ENCODE results near the gene PTPRN2. TPM values are rescaled to one million over a fixed set of nuclear protein-coding genes. Genes with fewer than 3 reads are reported as not detected.

The PTPRN2 gene
- total RNA-seq, 1 experiment from 2014 or later: 1.1 TPM

- H3K27me3 ChIP-seq (ENCODE audit: control insufficient read depth, insufficient read depth, low read length): no peaks in the 10 kb centered on the region
- ChIA-PET CTCF (no interaction called here), POLR2A (no interaction called here)
- H3K36me3 ChIP-seq (ENCODE audit: control insufficient read depth, insufficient read depth, low read length): no peaks in the 10 kb centered on the region
- in situ Hi-C loops (cut with HindIII; ENCODE audit: low pct_unique_long_range_greater_than_20kb, low sequenced_read_pairs): no loop called here
- H3K9me3 ChIP-seq (ENCODE audit: control insufficient read depth, insufficient read depth, low read depth, low read length): peaks cover 4% of the 10 kb centered on the region; the same call in 1 of the 2 replicates
- no peak overlapping the region for H3K27ac ChIP-seq (ENCODE audit: low read length)
- H3K4me3 ChIP-seq (ENCODE audit: low read depth in 2 of 2, low read length in 2 of 2): no peak overlapping the region
- DNase-seq (ENCODE audit: low read depth, low spot score): no peak
- intact Hi-C loops (cut with micrococcal nuclease; ENCODE audit: unreplicated experiment): no loop called here
- no peaks in the 10 kb centered on the region for H3K4me1 ChIP-seq (ENCODE audit: control insufficient read depth, insufficient read depth, low read length)
- TF ChIP-seq, protein P1, sequence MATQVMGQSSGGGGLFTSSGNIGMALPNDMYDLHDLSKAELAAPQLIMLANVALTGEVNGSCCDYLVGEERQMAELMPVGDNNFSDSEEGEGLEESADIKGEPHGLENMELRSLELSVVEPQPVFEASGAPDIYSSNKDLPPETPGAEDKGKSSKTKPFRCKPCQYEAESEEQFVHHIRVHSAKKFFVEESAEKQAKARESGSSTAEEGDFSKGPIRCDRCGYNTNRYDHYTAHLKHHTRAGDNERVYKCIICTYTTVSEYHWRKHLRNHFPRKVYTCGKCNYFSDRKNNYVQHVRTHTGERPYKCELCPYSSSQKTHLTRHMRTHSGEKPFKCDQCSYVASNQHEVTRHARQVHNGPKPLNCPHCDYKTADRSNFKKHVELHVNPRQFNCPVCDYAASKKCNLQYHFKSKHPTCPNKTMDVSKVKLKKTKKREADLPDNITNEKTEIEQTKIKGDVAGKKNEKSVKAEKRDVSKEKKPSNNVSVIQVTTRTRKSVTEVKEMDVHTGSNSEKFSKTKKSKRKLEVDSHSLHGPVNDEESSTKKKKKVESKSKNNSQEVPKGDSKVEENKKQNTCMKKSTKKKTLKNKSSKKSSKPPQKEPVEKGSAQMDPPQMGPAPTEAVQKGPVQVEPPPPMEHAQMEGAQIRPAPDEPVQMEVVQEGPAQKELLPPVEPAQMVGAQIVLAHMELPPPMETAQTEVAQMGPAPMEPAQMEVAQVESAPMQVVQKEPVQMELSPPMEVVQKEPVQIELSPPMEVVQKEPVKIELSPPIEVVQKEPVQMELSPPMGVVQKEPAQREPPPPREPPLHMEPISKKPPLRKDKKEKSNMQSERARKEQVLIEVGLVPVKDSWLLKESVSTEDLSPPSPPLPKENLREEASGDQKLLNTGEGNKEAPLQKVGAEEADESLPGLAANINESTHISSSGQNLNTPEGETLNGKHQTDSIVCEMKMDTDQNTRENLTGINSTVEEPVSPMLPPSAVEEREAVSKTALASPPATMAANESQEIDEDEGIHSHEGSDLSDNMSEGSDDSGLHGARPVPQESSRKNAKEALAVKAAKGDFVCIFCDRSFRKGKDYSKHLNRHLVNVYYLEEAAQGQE (IDR thresholded peaks at IDR 0.05; ENCODE audit: insufficient read depth in 1 of 2, low read depth in 2 of 2, low read length in 1 of 2): no peak
- TF ChIP-seq, protein P2, sequence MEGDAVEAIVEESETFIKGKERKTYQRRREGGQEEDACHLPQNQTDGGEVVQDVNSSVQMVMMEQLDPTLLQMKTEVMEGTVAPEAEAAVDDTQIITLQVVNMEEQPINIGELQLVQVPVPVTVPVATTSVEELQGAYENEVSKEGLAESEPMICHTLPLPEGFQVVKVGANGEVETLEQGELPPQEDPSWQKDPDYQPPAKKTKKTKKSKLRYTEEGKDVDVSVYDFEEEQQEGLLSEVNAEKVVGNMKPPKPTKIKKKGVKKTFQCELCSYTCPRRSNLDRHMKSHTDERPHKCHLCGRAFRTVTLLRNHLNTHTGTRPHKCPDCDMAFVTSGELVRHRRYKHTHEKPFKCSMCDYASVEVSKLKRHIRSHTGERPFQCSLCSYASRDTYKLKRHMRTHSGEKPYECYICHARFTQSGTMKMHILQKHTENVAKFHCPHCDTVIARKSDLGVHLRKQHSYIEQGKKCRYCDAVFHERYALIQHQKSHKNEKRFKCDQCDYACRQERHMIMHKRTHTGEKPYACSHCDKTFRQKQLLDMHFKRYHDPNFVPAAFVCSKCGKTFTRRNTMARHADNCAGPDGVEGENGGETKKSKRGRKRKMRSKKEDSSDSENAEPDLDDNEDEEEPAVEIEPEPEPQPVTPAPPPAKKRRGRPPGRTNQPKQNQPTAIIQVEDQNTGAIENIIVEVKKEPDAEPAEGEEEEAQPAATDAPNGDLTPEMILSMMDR (IDR thresholded peaks at IDR 0.05): no peak
- TF ChIP-seq SIN3A (IDR thresholded peaks at IDR 0.05; ENCODE audit: borderline replicate concordance, insufficient read depth, low read depth, low read length) (no peak), TCF7L2 (IDR thresholded peaks at IDR 0.05; ENCODE audit: low read depth, low read length) (no peak), POLR2AphosphoS5 (IDR thresholded peaks at IDR 0.05; ENCODE audit: low read depth, low read length) (no peak)
- no peak for ATAC-seq
- no TSS peak for BruUV-seq (replicated peaks)
These were observed 395.3 kb downstream of the PTPRN2 start for GRCh38 chr7:158192184-158192835.

DNA sequence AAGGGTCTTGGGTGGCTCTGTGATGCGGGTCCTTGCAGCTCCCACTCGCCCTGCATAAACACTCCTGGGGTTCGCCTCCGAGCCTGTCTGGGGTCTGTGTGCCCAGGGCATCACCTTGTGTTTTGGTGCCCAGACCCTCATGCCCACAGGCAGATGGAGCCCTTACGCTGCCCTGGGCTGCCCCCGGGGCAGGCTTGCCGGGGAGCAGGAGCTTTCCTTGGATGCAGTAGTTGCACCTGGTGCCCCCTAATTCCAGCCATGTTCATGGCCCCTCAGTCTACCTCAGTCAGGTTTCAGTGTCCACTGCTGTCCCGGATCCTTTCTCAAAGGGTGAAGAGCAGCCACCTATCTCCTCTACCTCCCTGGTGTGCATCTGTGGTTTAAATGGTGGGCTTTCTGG lies 396.0 kb downstream of the PTPRN2 start:
- ChIA-PET POLR2A (no interaction called here), CTCF (no interaction called here)
- no peak for DNase-seq (ENCODE audit: low read depth, low spot score)
- Histone ChIP-seq H3K36me3 (ENCODE audit: control insufficient read depth, insufficient read depth, low read length) (no peaks in the 10 kb centered on the region), H3K27me3 (ENCODE audit: control insufficient read depth, insufficient read depth, low read length) (no peaks in the 10 kb centered on the region), H3K27ac (ENCODE audit: low read length) (no peak overlapping the region), H3K9me3 (ENCODE audit: control insufficient read depth, insufficient read depth, low read depth, low read length) (peaks cover 4% of the 10 kb centered on the region; the same call in 1 of the 2 replicates), H3K4me1 (ENCODE audit: control insufficient read depth, insufficient read depth, low read length) (no peaks in the 10 kb centered on the region), H3K4me3 (ENCODE audit: low read depth in 2 of 2, low read length in 2 of 2) (no peak overlapping the region)
- in situ Hi-C loops (cut with HindIII; ENCODE audit: low pct_unique_long_range_greater_than_20kb, low sequenced_read_pairs): no loop called here
- ATAC-seq: no peak
- BruUV-seq (replicated peaks): no TSS peak
- TF ChIP-seq SIN3A (IDR thresholded peaks at IDR 0.05; ENCODE audit: borderline replicate concordance, insufficient read depth, low read depth, low read length): no peak
- TF ChIP-seq POLR2AphosphoS5 (IDR thresholded peaks at IDR 0.05; ENCODE audit: low read depth, low read length): no peak
- TF ChIP-seq, protein P2 (IDR thresholded peaks at IDR 0.05): no peak
- no peak for TF ChIP-seq TCF7L2 (IDR thresholded peaks at IDR 0.05; ENCODE audit: low read depth, low read length)
- TF ChIP-seq, protein P1 (IDR thresholded peaks at IDR 0.05; ENCODE audit: insufficient read depth in 1 of 2, low read depth in 2 of 2, low read length in 1 of 2): no peak
- intact Hi-C loops (cut with micrococcal nuclease; ENCODE audit: unreplicated experiment): no loop called here
